HepG2 (cell line): ENCODE measurements around the gene MFSD11. TPM values are rescaled to one million over a fixed set of nuclear protein-coding genes. Genes with fewer than 3 reads are reported as not detected.

ENCODE experiments used
- ATRX ChIP-seq: sonication (generic); formaldehyde crosslinking; IDR thresholded peaks from 2 replicates; pipeline ENCODE4 v1.4.0; 2020; ENCODE audit warnings: missing genetic modification reagents, borderline replicate concordance
- BHLHE40 ChIP-seq: IDR thresholded peaks from 2 replicates; pipeline ENCODE4 v1.6.1; 2011; ENCODE audit warnings: low read length, improper control_type of control experiment
- CENPT ChIP-seq: sonication (generic); formaldehyde crosslinking; IDR thresholded peaks from 2 replicates; pipeline ENCODE4 v1.8.0; 2022; ENCODE audit warnings: low read depth, mild to moderate bottlenecking, moderate library complexity, missing genetic modification reagents
- FOXA1 ChIP-seq, 2 experiments: fragments of 450-650 bp in 1 of 2; sonication (generic) in 1 of 2; formaldehyde crosslinking in 1 of 2; IDR thresholded peaks; 2 replicates each; pipeline versions ENCODE4 v1.4.0 to v1.6.1; 2016 to 2020; ENCODE audit warnings: missing genetic modification reagents in 1 of 2
- FOXK1 ChIP-seq: sonication (generic); formaldehyde crosslinking; IDR thresholded peaks from 2 replicates; pipeline ENCODE4 v1.4.0; 2020; ENCODE audit warnings: low read depth, missing genetic modification reagents, borderline replicate concordance
- GLI4 ChIP-seq: sonication (generic); formaldehyde crosslinking; IDR thresholded peaks from 2 replicates; pipeline ENCODE4 v1.5.1; 2020; ENCODE audit warnings: missing genetic modification reagents, mild to moderate bottlenecking, moderate library complexity, borderline replicate concordance
- IKZF4 ChIP-seq: sonication (generic); formaldehyde crosslinking; IDR thresholded peaks from 2 replicates; pipeline ENCODE4 v1.5.1; 2020; ENCODE audit warnings: borderline replicate concordance, mild to moderate bottlenecking, low read depth, missing genetic modification reagents; ENCODE audit errors: not compliant biosample characterization
- JUNB ChIP-seq: sonication (generic); formaldehyde crosslinking; IDR thresholded peaks from 2 replicates; pipeline ENCODE4 v1.8.0; 2022; ENCODE audit warnings: missing genetic modification reagents, mild to moderate bottlenecking, borderline replicate concordance
- NFIC ChIP-seq: IDR thresholded peaks from 2 replicates; pipeline ENCODE4 v1.6.1; 2012; ENCODE audit warnings: mild to moderate bottlenecking, low read length, inconsistent platforms
- NR2F1 ChIP-seq, 2 experiments: fragments of 450-650 bp in 1 of 2; formaldehyde crosslinking in 1 of 2; IDR thresholded peaks; 2 replicates each; pipeline versions ENCODE4 v1.5.0 to v1.6.1; 2016 to 2020; ENCODE audit warnings: mild to moderate bottlenecking in 1 of 2, missing compliant biosample characterization in 1 of 2, missing genetic modification reagents in 1 of 2, moderate library complexity in 1 of 2
- PCBP2 ChIP-seq: fragments of 200-400 bp; formaldehyde crosslinking; optimal IDR thresholded peaks from 2 replicates; pipeline ENCODE3; 2018; ENCODE audit warnings: low read length, low read depth; ENCODE audit not compliant: poor library complexity, severe bottlenecking
- SOX5 ChIP-seq: IDR thresholded peaks from 2 replicates; pipeline ENCODE4 v1.6.1; 2016; ENCODE audit warnings: borderline replicate concordance
- SP1 ChIP-seq, 2 experiments: fragments of 450-650 bp in 1 of 2; sonication (generic) in 1 of 2; formaldehyde crosslinking in 1 of 2; IDR thresholded peaks; 2 replicates each; pipeline versions ENCODE4 v1.4.0 to v1.6.1; 2016 to 2020; ENCODE audit warnings: missing genetic modification reagents in 1 of 2
- TCF12 ChIP-seq, 2 experiments: fragments of 450-650 bp in 1 of 2; sonication (generic) in 1 of 2; formaldehyde crosslinking in 1 of 2; IDR thresholded peaks; 2 replicates each; pipeline versions ENCODE4 v1.6.1 to v1.8.0; 2017 to 2022; ENCODE audit warnings: antibody characterized with exemption in 1 of 2, mild to moderate bottlenecking in 1 of 2, missing genetic modification reagents in 1 of 2, moderate library complexity in 1 of 2
- ZFP36L2 ChIP-seq: sonication (generic); formaldehyde crosslinking; IDR thresholded peaks from 2 replicates; pipeline ENCODE4 v1.4.0; 2020; ENCODE audit warnings: missing genetic modification reagents
- ZNF225 ChIP-seq: sonication (generic); formaldehyde crosslinking; IDR thresholded peaks from 2 replicates; pipeline ENCODE4 v1.4.0; 2020; ENCODE audit warnings: mild to moderate bottlenecking, missing genetic modification reagents
- ZNF234 ChIP-seq: sonication (generic); formaldehyde crosslinking; conservative IDR thresholded peaks from 2 replicates; pipeline ENCODE4 v1.5.1; 2020; ENCODE audit warnings: mild to moderate bottlenecking, missing genetic modification reagents
- ZNF253 ChIP-seq: sonication (generic); formaldehyde crosslinking; IDR thresholded peaks from 2 replicates; pipeline ENCODE4 v1.8.0; 2022; ENCODE audit warnings: mild to moderate bottlenecking, missing genetic modification reagents, borderline replicate concordance
- ZNF597 ChIP-seq: sonication (generic); formaldehyde crosslinking; IDR thresholded peaks from 2 replicates; pipeline ENCODE4 v1.5.0; 2020; ENCODE audit warnings: missing genetic modification reagents
- polyA plus RNA-seq, 8 experiments: library from polyadenylated mRNA; depleted of rRNA in 3 of 8; stranded (reverse) in 7 of 8; unstranded in 1 of 8; fragments of >200 nt; fragmentation: Illumina TruSeq in 4 of 8; extraction: Trizol in 4 of 8; gene quantifications; 2 replicates each; pipeline versions ENCODE4 v1.2.1 to v1.2.3, GENCODE V29; 2011 to 2016; ENCODE audit warnings: low read depth in 4 of 8, missing spikeins in 1 of 8, mixed read lengths in 1 of 8; ENCODE audit not compliant: insufficient read depth in 1 of 8
- total RNA-seq, 5 experiments: library from RNA; depleted of rRNA; stranded (reverse); fragments of >200 nt; fragmentation: Illumina TruSeq; extraction: Trizol; gene quantifications; 2 replicates each; pipeline ENCODE4 v1.2.3, GENCODE V29; 2016; ENCODE audit warnings: low read depth in 1 of 5
- TF ChIP-seq, protein P1 (sequence below): sonication (generic); formaldehyde crosslinking; IDR thresholded peaks from 2 replicates; pipeline ENCODE4 v1.4.0; 2020; ENCODE audit warnings: missing genetic modification reagents, mild to moderate bottlenecking, borderline replicate concordance
- TF ChIP-seq, protein P2 (sequence below): sonication (generic); formaldehyde crosslinking; IDR thresholded peaks from 2 replicates; pipeline ENCODE4 v1.8.1; 2022; ENCODE audit warnings: low read depth, mild to moderate bottlenecking, missing genetic modification reagents
- TF ChIP-seq, protein P3 (sequence below): sonication (generic); formaldehyde crosslinking; conservative IDR thresholded peaks from 2 replicates; pipeline ENCODE4 v1.4.0; 2020; ENCODE audit warnings: missing genetic modification reagents

Gene MFSD11
- total and polyA plus RNA-seq, 2 of the 13 experiments (the other 11 are each of a cell fraction or from before 2014, with no cell fraction given), result 26.1 to 36.3 TPM

GRCh38 chr17:76736349-76737081 is 1.4 kb upstream of the MFSD11 start (continued):
- no peak for TF ChIP-seq ZNF597 (CRISPR knock-in tag)
- TF ChIP-seq, protein P1, sequence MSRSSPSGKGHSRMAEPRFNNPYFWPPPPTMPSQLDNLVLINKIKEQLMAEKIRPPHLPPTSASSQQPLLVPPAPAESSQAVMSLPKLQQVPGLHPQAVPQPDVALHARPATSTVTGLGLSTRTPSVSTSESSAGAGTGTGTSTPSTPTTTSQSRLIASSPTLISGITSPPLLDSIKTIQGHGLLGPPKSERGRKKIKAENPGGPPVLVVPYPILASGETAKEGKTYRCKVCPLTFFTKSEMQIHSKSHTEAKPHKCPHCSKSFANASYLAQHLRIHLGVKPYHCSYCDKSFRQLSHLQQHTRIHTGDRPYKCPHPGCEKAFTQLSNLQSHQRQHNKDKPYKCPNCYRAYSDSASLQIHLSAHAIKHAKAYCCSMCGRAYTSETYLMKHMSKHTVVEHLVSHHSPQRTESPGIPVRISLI, result 0 out of 2 replicates have a peak, but pooled peaks have one; percentile 5
- no peak for TF ChIP-seq NR2F1 (CRISPR knock-in tag; IDR thresholded peaks at IDR 0.05)
- no peak for TF ChIP-seq NFIC
- TF ChIP-seq ZFP36L2 (CRISPR knock-in tag), result no peak
- TF ChIP-seq SOX5, result no peak
- no peak for TF ChIP-seq SP1 (IDR thresholded peaks at IDR 0.05)
- no peak for TF ChIP-seq SP1 (CRISPR knock-in tag; IDR thresholded peaks at IDR 0.05)
- no peak for TF ChIP-seq JUNB (CRISPR knock-in tag)
- no peak for TF ChIP-seq FOXA1 (IDR thresholded peaks at IDR 0.05)
- TF ChIP-seq FOXA1 (CRISPR knock-in tag; IDR thresholded peaks at IDR 0.05), result no peak
- TF ChIP-seq ZNF225 (CRISPR knock-in tag), result no peak; the same call in 1 of the 2 replicates
- no peak for TF ChIP-seq ZNF253
- TF ChIP-seq GLI4 (CRISPR knock-in tag), result no peak
- TF ChIP-seq ZNF234, result 0 out of 2 replicates have a peak, but pooled peaks have one; percentile 23
- no peak for TF ChIP-seq FOXK1
- no peak for TF ChIP-seq PCBP2
- TF ChIP-seq TCF12 (IDR thresholded peaks at IDR 0.05), result no peak
- no peak for TF ChIP-seq TCF12 (CRISPR knock-in tag; IDR thresholded peaks at IDR 0.05)
- no peak for TF ChIP-seq IKZF4
- TF ChIP-seq, protein P2, sequence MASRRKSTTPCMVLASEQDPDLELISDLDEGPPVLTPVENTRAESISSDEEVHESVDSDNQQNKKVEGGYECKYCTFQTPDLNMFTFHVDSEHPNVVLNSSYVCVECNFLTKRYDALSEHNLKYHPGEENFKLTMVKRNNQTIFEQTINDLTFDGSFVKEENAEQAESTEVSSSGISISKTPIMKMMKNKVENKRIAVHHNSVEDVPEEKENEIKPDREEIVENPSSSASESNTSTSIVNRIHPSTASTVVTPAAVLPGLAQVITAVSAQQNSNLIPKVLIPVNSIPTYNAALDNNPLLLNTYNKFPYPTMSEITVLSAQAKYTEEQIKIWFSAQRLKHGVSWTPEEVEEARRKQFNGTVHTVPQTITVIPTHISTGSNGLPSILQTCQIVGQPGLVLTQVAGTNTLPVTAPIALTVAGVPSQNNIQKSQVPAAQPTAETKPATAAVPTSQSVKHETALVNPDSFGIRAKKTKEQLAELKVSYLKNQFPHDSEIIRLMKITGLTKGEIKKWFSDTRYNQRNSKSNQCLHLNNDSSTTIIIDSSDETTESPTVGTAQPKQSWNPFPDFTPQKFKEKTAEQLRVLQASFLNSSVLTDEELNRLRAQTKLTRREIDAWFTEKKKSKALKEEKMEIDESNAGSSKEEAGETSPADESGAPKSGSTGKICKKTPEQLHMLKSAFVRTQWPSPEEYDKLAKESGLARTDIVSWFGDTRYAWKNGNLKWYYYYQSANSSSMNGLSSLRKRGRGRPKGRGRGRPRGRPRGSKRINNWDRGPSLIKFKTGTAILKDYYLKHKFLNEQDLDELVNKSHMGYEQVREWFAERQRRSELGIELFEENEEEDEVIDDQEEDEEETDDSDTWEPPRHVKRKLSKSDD (CRISPR knock-in tag), result peak; percentile 81; the same call in 1 of the 2 replicates
- TF ChIP-seq BHLHE40, result no peak
- TF ChIP-seq ATRX (CRISPR knock-in tag), result no peak
- TF ChIP-seq CENPT (CRISPR knock-in tag), result no peak; the same call in 1 of the 2 replicates
- TF ChIP-seq, protein P3, sequence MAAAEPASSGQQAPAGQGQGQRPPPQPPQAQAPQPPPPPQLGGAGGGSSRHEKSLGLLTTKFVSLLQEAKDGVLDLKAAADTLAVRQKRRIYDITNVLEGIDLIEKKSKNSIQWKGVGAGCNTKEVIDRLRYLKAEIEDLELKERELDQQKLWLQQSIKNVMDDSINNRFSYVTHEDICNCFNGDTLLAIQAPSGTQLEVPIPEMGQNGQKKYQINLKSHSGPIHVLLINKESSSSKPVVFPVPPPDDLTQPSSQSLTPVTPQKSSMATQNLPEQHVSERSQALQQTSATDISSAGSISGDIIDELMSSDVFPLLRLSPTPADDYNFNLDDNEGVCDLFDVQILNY, result peak; percentile 20; the same call in 1 of the 2 replicates
